Activated B cell treated with CpG ODN at 0.5 μM for 24 hours (primary cell): ENCODE measurements around the gene SBK3. TPM values are rescaled to one million over a fixed set of nuclear protein-coding genes. Genes with fewer than 3 reads are reported as not detected.
A peak's percentile ranks its signal among the peaks of the same experiment; 100 is the strongest.

Source experiments
- ATAC-seq: fragments of 200-7000 bp; cut with Tn5 transposase; one replicate; pipeline ENCODE4 v1.10.0; 2021; ENCODE audit warnings: low read depth, mild to moderate bottlenecking, moderate library complexity
- CTCF ChIA-PET: fragments of 350-600 bp; sonication (Branson Sonifier 250); formaldehyde crosslinking; loops from one replicate; lab custom pipeline; 2021; ENCODE audit warnings: antibody characterized with exemption; lab: Charles Lee
- POLR2A ChIA-PET: fragments of 350-600 bp; sonication (Branson Sonifier 250); formaldehyde crosslinking; loops from one replicate; lab custom pipeline; 2021; ENCODE audit warnings: antibody characterized with exemption; lab: Charles Lee
- DNase-seq: peaks from one replicate; pipeline ENCODE4 v3.0.0; 2022
- H3K27ac Mint-ChIP-seq: one replicate; pipeline ENCODE4 v1.8.0; 2020; ENCODE audit warnings: mixed read lengths
- H3K27me3 Mint-ChIP-seq: one replicate; pipeline ENCODE4 v1.8.0; 2021; ENCODE audit warnings: mixed read lengths
- H3K36me3 Mint-ChIP-seq: one replicate; pipeline ENCODE4 v1.8.0; 2021; ENCODE audit warnings: low read depth, mixed read lengths
- H3K4me1 Mint-ChIP-seq: one replicate; pipeline ENCODE4 v1.8.0; 2021; ENCODE audit warnings: mixed read lengths
- H3K4me3 Mint-ChIP-seq: one replicate; pipeline ENCODE4 v1.8.0; 2020; ENCODE audit warnings: mild to moderate bottlenecking, mixed read lengths
- H3K9me3 Mint-ChIP-seq: one replicate; pipeline ENCODE4 v1.8.0; 2020; ENCODE audit warnings: mixed read lengths
- intact Hi-C: fragments of 100-400 bp; cut with micrococcal nuclease; formaldehyde crosslinking; loops from one replicate; pipeline ENCODE4 v1.15.1; 2024
- total RNA-seq: library from RNA; stranded (reverse); gene quantifications from 2 replicates; pipeline ENCODE4 v1.2.3, GENCODE V29; 2022
- TF ChIP-seq, protein P1 (sequence below): fragments of 200-600 bp; IDR thresholded peaks from one replicate; pipeline ENCODE4 v1.8.0; 2022; ENCODE audit warnings: antibody characterized with exemption, mild to moderate bottlenecking

The SBK3 gene
- total RNA-seq, 1 donor from 2014 or later, result not detected

DNA sequence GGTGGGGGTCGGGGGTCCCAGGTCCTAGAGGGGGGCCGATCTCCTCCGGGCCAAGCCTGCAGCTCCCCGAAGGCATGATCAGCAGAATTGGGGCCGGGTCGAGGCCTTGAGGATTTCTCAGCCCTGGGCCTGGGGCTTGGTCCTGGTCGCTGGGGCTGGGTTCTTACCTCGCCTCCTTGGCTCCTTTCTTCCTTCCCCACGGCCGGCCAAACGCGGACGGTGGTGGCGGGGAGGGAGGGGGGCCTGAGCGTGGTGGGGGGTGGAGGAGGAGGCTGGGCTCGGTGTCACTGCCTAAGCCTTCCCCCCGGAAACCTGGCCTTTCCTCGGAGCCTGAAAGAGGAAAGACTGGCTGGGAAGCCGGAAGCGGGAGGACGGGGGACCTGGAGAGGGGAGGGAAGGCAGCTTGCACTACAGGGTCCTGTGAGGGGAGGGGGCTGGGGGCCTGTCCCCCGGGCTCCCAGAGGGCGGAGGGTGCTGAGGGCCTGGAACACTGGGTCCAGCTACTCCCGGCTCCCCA, 35.3 kb upstream of the SBK3 start, which contains the start of gene ZNF579:
ZNF579 (minus strand) TSS at position 221 of the 517 bp plus-strand sequence. CDS start 1,209 bp downstream, outside the sequence.
- Mint-ChIP-seq H3K4me1 (peaks cover 29% of the 10 kb centered on the region), H3K36me3 (peaks cover 17% of the 10 kb centered on the region), H3K27me3 (no peaks in the 10 kb centered on the region), H3K27ac (peak within 1 kb of the TSS; percentile 75), H3K9me3 (no peaks in the 10 kb centered on the region), H3K4me3 (peak within 1 kb of the TSS; percentile 84)
- ATAC-seq (peak; percentile 83), DNase-seq (peak; percentile 68)
- intact Hi-C loops, result loop anchor here (2.0 kb wide), 4 partner anchors 18 to 94 kb away; partner anchors contain the start of genes EPN1, FIZ1, U2AF2 and ZNF580
- POLR2A ChIA-PET, result interaction anchor here (0.6 to 2.5 kb wide), 6 partner anchors 14 to 322 kb away, joined by 3 to 15 read pairs (median 4); partner anchors contain the start of genes FIZ1, PPP6R1 and ZNF524
- CTCF ChIA-PET, result interaction anchor here (1.0 to 1.2 kb wide), 2 partner anchors 74 to 77 kb away, joined by 3 read pairs; partner anchors contain the start of gene U2AF2
- TF ChIP-seq, protein P1, sequence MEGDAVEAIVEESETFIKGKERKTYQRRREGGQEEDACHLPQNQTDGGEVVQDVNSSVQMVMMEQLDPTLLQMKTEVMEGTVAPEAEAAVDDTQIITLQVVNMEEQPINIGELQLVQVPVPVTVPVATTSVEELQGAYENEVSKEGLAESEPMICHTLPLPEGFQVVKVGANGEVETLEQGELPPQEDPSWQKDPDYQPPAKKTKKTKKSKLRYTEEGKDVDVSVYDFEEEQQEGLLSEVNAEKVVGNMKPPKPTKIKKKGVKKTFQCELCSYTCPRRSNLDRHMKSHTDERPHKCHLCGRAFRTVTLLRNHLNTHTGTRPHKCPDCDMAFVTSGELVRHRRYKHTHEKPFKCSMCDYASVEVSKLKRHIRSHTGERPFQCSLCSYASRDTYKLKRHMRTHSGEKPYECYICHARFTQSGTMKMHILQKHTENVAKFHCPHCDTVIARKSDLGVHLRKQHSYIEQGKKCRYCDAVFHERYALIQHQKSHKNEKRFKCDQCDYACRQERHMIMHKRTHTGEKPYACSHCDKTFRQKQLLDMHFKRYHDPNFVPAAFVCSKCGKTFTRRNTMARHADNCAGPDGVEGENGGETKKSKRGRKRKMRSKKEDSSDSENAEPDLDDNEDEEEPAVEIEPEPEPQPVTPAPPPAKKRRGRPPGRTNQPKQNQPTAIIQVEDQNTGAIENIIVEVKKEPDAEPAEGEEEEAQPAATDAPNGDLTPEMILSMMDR, result no peak

DNA sequence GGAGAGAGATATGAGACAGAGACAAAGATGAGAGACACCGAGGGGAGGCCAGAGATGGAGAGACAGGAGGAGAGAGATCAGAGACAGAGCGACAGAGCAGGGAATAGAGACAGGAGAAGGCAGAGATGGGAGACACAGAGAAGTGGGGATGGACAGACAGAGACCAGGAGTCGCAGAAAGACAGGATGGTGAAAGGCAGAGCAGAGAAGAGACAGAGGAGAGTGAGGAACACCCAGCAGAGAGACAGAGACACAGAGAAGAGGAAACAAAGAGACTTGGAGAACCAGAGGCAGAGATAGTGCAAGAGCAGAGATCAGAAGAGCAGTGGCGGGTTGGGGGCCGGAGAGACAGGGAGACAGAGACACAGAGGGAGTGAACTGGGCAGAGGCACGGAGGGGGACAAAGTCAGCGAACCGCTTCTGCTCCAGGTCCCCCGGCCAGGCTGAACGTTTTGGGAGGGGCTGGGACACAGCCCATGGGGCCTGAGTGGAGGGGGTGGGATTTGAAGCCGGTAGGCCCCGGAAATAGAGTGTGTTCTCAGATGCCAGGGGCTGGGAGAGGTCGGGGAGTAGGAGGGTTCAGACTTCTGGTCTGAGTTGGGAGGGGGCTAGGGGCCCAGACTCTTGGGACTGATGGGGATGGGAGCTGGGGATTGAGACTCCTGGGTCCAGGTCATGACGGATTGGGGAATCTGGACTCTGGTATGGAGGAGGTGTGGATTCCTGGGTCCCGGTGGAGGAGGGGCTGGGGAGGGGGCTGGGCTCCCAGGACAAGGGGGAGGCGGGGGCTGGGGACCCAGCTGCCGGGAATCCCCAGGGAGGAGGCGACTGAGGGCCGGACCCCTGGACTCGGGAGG, 34.7 kb upstream of the SBK3 start:
- no peak for DNase-seq

DNA sequence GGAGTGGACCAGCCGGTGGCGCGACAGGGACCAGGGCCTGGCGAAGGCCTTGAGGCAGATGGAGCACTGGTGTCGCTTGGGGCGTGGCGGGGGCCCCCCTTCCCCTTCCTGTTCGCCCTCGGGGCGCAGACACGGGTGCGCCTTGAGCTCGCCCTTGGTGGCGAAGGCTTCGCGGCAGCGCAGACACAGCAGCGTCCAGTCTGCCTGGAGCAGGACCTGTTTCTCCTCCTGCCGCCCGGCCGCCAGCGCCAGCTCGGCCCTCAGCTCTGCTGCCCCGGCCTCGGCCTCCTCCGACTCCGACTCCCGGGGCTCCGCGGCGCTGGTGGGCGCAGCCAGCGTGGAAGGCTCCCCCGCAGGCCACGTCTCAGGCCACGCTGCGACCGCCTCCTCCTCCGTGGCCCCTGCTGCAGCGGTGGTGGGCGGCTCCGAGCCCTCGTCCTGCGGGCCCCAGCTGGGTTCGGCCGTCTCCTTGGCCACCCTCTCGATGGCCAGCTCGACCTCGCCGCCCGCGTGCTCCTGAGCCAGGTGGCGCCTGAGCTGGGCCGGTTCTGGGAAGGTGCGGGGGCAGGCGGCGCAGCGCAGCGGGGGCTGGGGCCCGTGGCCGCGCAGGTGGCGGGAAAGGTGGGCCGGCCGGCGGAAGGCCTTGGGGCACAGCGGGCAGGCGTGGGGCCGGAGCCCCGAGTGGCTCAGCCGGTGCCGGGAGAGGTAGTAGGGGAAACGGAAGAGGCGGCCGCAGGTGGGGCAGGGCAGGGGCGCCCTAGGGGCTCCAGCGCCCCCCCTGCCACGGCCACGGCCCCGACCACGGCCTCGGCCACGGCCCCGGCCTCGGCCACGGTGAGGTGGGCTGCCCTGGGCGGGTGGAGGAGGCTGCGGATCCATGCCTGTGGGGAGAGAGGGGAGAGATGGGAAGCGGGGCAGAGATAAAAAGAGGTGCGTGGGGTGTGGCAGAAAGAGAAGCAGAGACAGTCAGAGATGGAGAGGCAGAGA, 33.7 kb upstream of the SBK3 start:
- intact Hi-C loops, result no loop called here
- ChIA-PET CTCF (no interaction called here), POLR2A (no interaction called here)
- TF ChIP-seq, protein P1, result no peak
- Mint-ChIP-seq H3K27me3 (no peaks in the 10 kb centered on the region), H3K4me1 (peaks cover 20% of the 10 kb centered on the region), H3K9me3 (no peaks in the 10 kb centered on the region), H3K4me3 (peak overlapping the region; percentile 84), H3K36me3 (peaks cover 17% of the 10 kb centered on the region), H3K27ac (peak overlapping the region; percentile 75)
- DNase-seq (no peak), ATAC-seq (no peak)

More for the DNA sequence above, 34.7 kb upstream of the SBK3 start:
- H3K27ac Mint-ChIP-seq, result peak overlapping the region; percentile 75
- TF ChIP-seq, protein P1, result no peak
- CTCF ChIA-PET, result interaction anchor here (1.0 to 1.2 kb wide), 2 partner anchors 75 to 76 kb away, joined by 3 read pairs; partner anchors contain the start of gene U2AF2
- H3K4me1 Mint-ChIP-seq, result peaks cover 24% of the 10 kb centered on the region
- intact Hi-C loops, result loop anchor here (2.0 kb wide), 4 partner anchors 19 to 95 kb away; partner anchors contain the start of genes EPN1, FIZ1, U2AF2 and ZNF580
- peak overlapping the region; percentile 84 for H3K4me3 Mint-ChIP-seq
- POLR2A ChIA-PET, result interaction anchor here (0.6 to 2.5 kb wide), 6 partner anchors 19 to 321 kb away, joined by 3 to 15 read pairs (median 4); partner anchors contain the start of genes FIZ1, PPP6R1 and ZNF524
- H3K9me3 Mint-ChIP-seq, result no peaks in the 10 kb centered on the region
- peaks cover 17% of the 10 kb centered on the region for H3K36me3 Mint-ChIP-seq
- peak; percentile 39 for ATAC-seq
- H3K27me3 Mint-ChIP-seq, result no peaks in the 10 kb centered on the region

DNA sequence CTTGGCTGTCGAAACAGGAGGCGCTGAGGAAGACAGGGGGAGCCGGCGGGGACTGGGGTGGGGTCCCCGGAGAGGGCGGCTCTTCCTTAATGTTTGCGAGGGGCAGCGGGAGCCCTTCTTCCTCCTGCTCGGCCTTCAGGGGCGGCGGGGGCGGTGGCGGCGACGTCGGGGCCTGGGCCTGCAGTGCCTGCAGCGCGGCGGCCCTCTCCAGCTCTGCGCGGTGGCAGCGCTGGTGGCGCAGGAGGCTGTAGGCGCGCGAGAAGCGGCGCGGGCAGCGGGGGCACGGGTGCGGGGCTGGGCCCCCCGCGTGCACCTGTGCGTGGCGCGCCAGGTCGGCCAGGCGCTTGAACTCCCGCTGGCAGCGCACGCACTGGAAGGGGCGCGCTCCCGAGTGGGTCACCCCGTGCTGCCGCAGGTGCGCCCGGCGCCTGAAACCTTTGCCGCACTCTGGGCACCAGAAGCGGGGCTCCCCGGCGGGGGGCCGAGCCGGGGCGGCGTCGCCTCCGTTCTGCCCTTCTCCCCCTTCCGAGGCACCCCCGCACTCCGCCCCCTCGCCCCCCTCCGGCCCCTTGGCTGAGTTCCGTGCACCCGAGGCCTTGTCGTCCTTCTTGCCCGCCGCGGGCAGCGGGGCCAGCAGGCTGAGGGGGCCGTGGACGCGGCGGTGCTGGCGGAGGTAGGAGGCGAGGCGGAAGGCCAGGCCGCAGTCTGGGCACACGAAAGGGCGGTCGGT, 32.9 kb upstream of the SBK3 start:
- no peak overlapping the region for H3K27ac Mint-ChIP-seq
- ChIA-PET CTCF (no interaction called here), POLR2A (no interaction called here)
- H3K9me3 Mint-ChIP-seq, result no peaks in the 10 kb centered on the region
- peaks cover 17% of the 10 kb centered on the region for H3K36me3 Mint-ChIP-seq
- no peak for ATAC-seq
- H3K4me1 Mint-ChIP-seq, result peaks cover 20% of the 10 kb centered on the region
- no peak for DNase-seq
- H3K27me3 Mint-ChIP-seq, result no peaks in the 10 kb centered on the region
- intact Hi-C loops, result no loop called here
- TF ChIP-seq, protein P1, result no peak
- no peak overlapping the region for H3K4me3 Mint-ChIP-seq
